Measurements from ENCODE around the gene RTN4.

The RTN4 gene

DNA sequence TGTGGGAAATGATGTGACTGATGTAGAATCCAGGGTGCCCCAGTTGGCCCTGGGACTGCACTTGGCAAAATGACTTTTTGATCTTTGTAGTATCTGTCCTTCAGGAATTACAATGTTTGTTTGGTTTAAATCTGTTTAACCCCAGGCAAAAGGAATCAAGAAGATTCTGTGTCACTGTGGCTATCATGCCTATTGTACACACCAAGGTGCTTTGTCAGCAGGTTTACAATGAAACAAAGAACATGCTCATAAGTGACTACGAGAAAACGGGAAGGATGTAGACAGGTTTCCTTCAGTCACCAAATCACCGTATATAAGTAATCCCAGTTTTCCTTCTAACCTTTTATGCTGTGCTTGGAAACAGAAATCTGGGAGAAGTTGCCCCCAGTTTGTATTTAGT is 109.5 kb downstream of the RTN4 start:
- no peaks in the 10 kb centered on the region for H3K27me3 ChIP-seq (ENCODE audit: control insufficient read depth, low read length)
- H3K9me2 ChIP-seq (replicated peaks; ENCODE audit: control insufficient read depth, low read length) = no peaks in the 10 kb centered on the region
- H3K9me3 ChIP-seq (ENCODE audit: control insufficient read depth, insufficient read depth, low read length) = peaks cover 6% of the 10 kb centered on the region; the same call in 1 of the 2 replicates
- no peaks in the 10 kb centered on the region for H3K79me2 ChIP-seq (ENCODE audit: control insufficient read depth, low read length)
- peaks cover 10% of the 10 kb centered on the region for H3K4me1 ChIP-seq (ENCODE audit: control insufficient read depth, low read length)
- TF ChIP-seq, protein P1, sequence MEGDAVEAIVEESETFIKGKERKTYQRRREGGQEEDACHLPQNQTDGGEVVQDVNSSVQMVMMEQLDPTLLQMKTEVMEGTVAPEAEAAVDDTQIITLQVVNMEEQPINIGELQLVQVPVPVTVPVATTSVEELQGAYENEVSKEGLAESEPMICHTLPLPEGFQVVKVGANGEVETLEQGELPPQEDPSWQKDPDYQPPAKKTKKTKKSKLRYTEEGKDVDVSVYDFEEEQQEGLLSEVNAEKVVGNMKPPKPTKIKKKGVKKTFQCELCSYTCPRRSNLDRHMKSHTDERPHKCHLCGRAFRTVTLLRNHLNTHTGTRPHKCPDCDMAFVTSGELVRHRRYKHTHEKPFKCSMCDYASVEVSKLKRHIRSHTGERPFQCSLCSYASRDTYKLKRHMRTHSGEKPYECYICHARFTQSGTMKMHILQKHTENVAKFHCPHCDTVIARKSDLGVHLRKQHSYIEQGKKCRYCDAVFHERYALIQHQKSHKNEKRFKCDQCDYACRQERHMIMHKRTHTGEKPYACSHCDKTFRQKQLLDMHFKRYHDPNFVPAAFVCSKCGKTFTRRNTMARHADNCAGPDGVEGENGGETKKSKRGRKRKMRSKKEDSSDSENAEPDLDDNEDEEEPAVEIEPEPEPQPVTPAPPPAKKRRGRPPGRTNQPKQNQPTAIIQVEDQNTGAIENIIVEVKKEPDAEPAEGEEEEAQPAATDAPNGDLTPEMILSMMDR (IDR thresholded peaks at IDR 0.05; ENCODE audit: low read depth, low read length, poor library complexity, severe bottlenecking) = no peak
- TF ChIP-seq EZH2phosphoT487 (IDR thresholded peaks at IDR 0.05; ENCODE audit: borderline replicate concordance, low read length) = no peak
- H3F3A ChIP-seq (ENCODE audit: control insufficient read depth, insufficient read depth) = peaks cover 5% of the 10 kb centered on the region
- no peak overlapping the region for H3K4me2 ChIP-seq (ENCODE audit: low read length)
- no peak overlapping the region for H3K27ac ChIP-seq (ENCODE audit: low read depth, low read length)
- no peaks in the 10 kb centered on the region for H3K36me3 ChIP-seq (ENCODE audit: control insufficient read depth, low read length)
- no peak overlapping the region for H3K4me3 ChIP-seq (ENCODE audit: low read length)
- no peaks in the 10 kb centered on the region for H4K20me1 ChIP-seq (ENCODE audit: control insufficient read depth, insufficient read depth, low read depth, low read length)

DNA sequence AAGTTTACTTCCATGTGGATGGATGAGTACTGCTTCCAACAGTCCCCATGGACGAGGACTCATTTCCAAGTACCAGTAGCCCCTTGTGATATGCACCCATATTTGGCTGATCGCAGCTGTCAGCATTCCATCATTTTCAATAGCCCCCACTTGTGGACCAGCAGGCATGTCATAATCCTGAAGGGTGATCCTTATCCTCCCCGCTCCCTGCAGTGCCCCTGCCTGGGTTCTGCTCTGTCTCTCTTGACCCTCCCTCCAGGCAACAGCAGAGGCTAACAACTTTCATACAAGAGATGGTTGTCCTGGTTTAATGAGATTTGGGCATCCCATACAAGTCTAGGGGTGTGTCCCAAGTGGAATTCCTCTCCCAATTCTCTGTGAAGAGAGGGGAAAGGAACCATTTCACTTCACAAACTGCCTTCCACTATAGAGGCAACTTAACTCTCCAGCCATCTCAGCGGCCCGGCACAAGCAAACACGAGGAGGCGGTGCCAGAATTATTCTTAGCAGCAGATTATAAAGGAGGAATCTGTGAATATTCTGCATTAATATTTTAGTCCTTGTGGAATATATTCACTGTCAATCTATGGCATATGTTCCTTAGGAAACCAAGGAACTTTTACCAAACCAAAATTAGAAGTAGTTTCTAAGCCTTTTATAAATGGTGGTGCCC is 110.7 kb downstream of the RTN4 start:
- H3K4me3 ChIP-seq (ENCODE audit: low read length) = no peak overlapping the region
- peaks cover 13% of the 10 kb centered on the region for H3K4me1 ChIP-seq (ENCODE audit: control insufficient read depth, low read length)
- no peak overlapping the region for H3K27ac ChIP-seq (ENCODE audit: low read depth, low read length)
- H3K4me2 ChIP-seq (ENCODE audit: low read length) = no peak overlapping the region
- H3K9me3 ChIP-seq (ENCODE audit: control insufficient read depth, insufficient read depth, low read length) = peaks cover 6% of the 10 kb centered on the region; the same call in 1 of the 2 replicates
- H3K27me3 ChIP-seq (ENCODE audit: control insufficient read depth, low read length) = no peaks in the 10 kb centered on the region
- no peaks in the 10 kb centered on the region for H3K9me2 ChIP-seq (replicated peaks; ENCODE audit: control insufficient read depth, low read length)
- H4K20me1 ChIP-seq (ENCODE audit: control insufficient read depth, insufficient read depth, low read depth, low read length) = no peaks in the 10 kb centered on the region
- peaks cover 5% of the 10 kb centered on the region for H3F3A ChIP-seq (ENCODE audit: control insufficient read depth, insufficient read depth)
- no peaks in the 10 kb centered on the region for H3K36me3 ChIP-seq (ENCODE audit: control insufficient read depth, low read length)
- TF ChIP-seq, protein P1 (IDR thresholded peaks at IDR 0.05; ENCODE audit: low read depth, low read length, poor library complexity, severe bottlenecking) = no peak
- TF ChIP-seq EZH2phosphoT487 (IDR thresholded peaks at IDR 0.05; ENCODE audit: borderline replicate concordance, low read length) = no peak
- H3K79me2 ChIP-seq (ENCODE audit: control insufficient read depth, low read length) = no peaks in the 10 kb centered on the region

DNA sequence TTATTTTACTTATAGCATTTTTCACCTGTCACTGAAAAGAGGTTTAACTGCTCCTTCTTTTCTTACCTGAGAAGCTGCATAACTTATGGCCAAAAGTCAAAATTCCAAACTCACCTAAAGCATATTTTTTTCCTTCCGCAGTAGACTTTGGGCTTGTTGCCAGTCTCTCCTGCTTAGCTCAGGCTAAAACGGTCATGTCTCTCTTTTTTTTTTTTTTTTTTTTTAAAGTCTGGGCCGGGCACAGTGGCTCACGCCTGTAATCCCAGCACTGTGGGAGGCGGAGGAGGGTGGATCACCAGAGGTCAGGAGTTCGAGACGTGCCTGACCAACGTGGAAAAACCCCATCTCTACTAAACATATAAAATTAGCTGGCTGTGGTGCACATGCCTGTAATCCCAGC is 113.5 kb downstream of the RTN4 start:
- no peaks in the 10 kb centered on the region for H4K20me1 ChIP-seq (ENCODE audit: control insufficient read depth, insufficient read depth, low read depth, low read length)
- H3K79me2 ChIP-seq (ENCODE audit: control insufficient read depth, low read length) = no peaks in the 10 kb centered on the region
- H3K4me1 ChIP-seq (ENCODE audit: control insufficient read depth, low read length) = peaks cover 13% of the 10 kb centered on the region
- no peak overlapping the region for H3K4me3 ChIP-seq (ENCODE audit: low read length)
- peaks cover 6% of the 10 kb centered on the region; the same call in 1 of the 2 replicates for H3K9me3 ChIP-seq (ENCODE audit: control insufficient read depth, insufficient read depth, low read length)
- no peak for TF ChIP-seq EZH2phosphoT487 (IDR thresholded peaks at IDR 0.05; ENCODE audit: borderline replicate concordance, low read length)
- TF ChIP-seq, protein P1 (IDR thresholded peaks at IDR 0.05; ENCODE audit: low read depth, low read length, poor library complexity, severe bottlenecking) = no peak
- no peaks in the 10 kb centered on the region for H3F3A ChIP-seq (ENCODE audit: control insufficient read depth, insufficient read depth)
- no peak overlapping the region for H3K27ac ChIP-seq (ENCODE audit: low read depth, low read length)
- no peaks in the 10 kb centered on the region for H3K9me2 ChIP-seq (replicated peaks; ENCODE audit: control insufficient read depth, low read length)
- H3K4me2 ChIP-seq (ENCODE audit: low read length) = 0 out of 2 replicates have a peak overlapping the region, but pooled peaks have one; percentile 0
- H3K36me3 ChIP-seq (ENCODE audit: control insufficient read depth, low read length) = no peaks in the 10 kb centered on the region; the same call in 1 of the 2 replicates
- no peaks in the 10 kb centered on the region for H3K27me3 ChIP-seq (ENCODE audit: control insufficient read depth, low read length)

Data from DOHH2 (cell line).